ENCODE results near the gene NKX6-1.

DNA sequence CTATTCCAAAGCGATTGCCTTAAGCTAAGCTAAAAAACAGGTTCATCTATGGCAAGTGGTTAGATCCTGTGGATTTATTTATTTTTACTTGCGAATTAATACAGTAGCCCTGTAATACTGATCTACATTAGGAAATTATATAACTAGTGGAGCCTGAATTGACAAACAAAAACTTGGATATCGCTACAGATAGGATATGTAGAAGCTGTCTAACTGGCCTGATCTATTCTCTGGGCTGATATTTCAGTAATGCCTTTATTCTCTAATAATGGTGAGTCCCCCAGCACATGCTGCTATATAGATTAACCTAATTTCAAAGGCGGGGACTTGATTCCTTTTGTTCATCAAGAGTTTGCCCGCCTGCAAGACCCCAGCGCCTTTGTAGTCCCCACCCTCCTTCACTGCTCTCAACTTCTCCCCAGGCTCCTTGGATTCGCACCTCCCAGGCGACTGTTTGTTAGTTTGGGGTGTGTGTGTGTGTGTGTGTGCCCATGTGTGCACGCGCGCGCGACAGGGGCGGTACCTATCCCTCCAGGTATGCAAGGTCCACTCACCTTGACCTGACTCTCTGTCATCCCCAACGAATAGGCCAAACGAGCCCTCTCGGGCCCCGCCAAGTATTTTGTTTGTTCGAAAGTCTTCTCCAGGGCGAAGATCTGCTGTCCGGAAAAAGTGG, 3.8 kb downstream of the NKX6-1 start:
- TF ChIP-seq CTCF (IDR thresholded peaks at IDR 0.05) (no peak), POLR2A (IDR thresholded peaks at IDR 0.05) (no peak), EP300 (IDR thresholded peaks at IDR 0.05) (no peak)
